Measurements from ENCODE around the gene GLG1.

The GLG1 gene

GRCh38 chr16:74611721-74612120 lies 4.8 kb upstream of the GLG1 start:
- DNase-seq (ENCODE audit: extremely low read depth in 1 of 2, low read depth in 1 of 2) = no peak

- peak; percentile 24 to 30 for DNase-seq (ENCODE audit: extremely low read depth in 1 of 2, low read depth in 1 of 2)
These were observed 2.0 kb upstream of the GLG1 start for GRCh38 chr16:74608944-74609343.

DNA sequence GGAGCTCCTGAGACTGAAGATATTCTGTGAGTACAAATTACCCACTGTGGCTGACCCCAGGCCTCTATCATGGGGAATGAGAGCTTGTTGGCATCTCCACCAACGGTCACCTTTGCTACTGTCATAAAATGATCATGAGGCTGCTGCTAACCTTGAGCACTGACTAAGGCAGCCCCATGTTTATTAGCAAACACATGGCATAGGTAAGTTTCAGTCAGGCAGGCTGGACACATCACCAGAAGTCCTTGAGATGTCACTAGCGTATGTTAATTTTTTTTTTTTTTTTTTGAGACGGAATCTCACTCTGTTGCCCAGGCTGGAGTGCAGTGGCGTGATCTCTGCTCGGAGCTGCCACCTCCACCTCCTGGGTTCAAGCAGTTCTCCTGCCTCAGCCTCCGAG lies 1.5 kb upstream of the GLG1 start:
- no peak for DNase-seq (ENCODE audit: extremely low read depth in 1 of 2, low read depth in 1 of 2)

GRCh38 chr16:74607962-74608356 lies 1.0 kb upstream of the GLG1 start:
- no peak for DNase-seq (ENCODE audit: extremely low read depth in 1 of 2, low read depth in 1 of 2)

DNA sequence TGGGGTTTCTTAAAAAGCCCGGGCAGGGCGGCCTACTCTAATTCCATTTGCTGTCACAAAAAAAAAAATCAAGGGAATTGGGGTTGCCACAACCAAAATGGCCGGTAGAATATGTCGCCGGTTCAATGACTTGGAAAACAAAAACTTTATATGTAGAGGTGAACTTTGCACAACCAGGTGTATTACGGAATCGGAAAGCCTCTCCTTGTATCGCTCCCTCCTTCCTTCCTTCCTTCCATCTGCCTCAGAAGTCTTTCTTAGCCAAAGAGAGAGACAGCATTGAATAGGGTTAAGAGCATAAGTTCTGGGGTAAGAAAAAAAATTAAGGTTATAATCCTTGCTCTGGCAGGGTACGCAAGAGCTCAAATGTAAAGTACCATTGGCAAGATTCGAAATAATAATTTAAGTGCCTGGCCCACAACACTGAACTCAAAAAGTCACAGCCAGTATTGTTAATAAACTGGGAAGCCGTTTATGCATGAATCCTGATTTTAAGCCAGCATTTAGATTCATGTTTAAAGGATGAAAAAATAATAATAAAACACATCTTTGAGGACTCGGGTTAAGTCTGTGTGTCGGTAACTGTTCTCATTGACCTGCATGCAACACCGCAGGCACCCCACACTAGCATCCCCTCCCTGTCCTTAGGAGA lies 522 bp upstream of the GLG1 start:
- no peak for DNase-seq (ENCODE audit: extremely low read depth in 1 of 2, low read depth in 1 of 2)

- DNase-seq (ENCODE audit: extremely low read depth in 1 of 2, low read depth in 1 of 2) = no peak
These were observed 981 bp downstream of the GLG1 start for GRCh38 chr16:74605746-74606520.

DNA sequence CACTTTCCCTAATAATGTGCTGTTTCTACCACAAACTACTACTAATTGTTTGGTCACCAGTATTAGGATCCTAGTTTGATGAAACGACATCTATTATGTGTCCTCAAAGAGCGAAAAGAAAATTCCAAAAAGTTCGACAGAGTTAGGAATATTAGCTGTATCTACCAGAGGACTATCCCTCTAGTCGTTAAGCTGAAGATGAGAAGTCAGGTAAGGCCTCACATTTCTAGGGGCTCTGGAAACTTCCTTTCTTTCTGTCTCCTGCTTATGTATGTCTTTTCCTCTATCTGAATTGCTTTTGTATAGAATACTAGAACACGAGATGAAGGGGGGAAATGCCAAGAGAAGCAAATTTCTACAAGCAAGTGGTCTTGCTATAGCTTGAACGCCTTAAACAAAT lies 1.6 kb downstream of the GLG1 start:
- no peak for DNase-seq (ENCODE audit: extremely low read depth in 1 of 2, low read depth in 1 of 2)

DNA sequence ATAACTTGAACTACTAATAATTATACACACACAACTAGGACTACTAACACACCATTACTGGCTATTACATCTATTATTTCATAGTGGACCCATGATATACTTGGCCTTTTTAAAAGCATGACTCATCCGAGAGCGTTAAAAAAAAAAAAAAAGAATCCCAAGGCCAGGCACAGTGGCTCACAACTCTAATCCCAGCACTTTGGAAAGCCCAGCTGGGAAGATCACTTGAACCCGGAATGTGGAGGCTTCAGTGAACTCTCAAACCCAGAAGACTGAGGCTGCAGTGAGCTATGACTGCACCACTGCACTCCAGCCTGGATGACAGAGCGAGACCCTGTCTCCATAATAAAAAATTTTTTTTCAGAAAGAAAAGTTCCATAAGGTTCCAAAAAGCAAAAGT lies 3.1 kb downstream of the GLG1 start:
- no peak for DNase-seq (ENCODE audit: extremely low read depth in 1 of 2, low read depth in 1 of 2)

GRCh38 chr16:74601126-74601871 lies 5.6 kb downstream of the GLG1 start:
- peak; percentile 37 to 40 for DNase-seq (ENCODE audit: extremely low read depth in 1 of 2, low read depth in 1 of 2)

DNA sequence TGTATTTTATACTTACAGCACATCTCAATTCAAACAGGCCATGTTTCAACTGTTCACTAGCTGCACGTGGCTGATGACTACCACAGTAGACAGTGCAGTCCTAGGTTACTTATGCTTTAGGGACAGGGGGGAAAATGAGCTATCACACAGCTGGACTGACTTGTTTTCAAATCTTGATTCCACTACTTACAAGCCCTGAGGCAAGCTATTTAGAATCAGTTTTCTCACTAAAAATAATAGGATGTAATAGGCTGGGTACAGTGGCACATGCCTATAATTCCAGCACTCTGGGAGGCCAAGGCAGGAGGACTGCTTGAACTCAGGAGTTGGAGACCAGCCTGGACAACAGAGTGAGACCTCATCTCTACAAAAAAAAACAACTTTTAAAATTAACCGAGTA lies 10.3 kb downstream of the GLG1 start:
- no peak for DNase-seq (ENCODE audit: extremely low read depth in 1 of 2, low read depth in 1 of 2)

- no peak for DNase-seq (ENCODE audit: extremely low read depth in 1 of 2, low read depth in 1 of 2)
These were observed 14.1 kb downstream of the GLG1 start for GRCh38 chr16:74592847-74593246.

GRCh38 chr16:74591876-74592650 lies 14.9 kb downstream of the GLG1 start:
- DNase-seq (ENCODE audit: extremely low read depth in 1 of 2, low read depth in 1 of 2) = no peak

DNA sequence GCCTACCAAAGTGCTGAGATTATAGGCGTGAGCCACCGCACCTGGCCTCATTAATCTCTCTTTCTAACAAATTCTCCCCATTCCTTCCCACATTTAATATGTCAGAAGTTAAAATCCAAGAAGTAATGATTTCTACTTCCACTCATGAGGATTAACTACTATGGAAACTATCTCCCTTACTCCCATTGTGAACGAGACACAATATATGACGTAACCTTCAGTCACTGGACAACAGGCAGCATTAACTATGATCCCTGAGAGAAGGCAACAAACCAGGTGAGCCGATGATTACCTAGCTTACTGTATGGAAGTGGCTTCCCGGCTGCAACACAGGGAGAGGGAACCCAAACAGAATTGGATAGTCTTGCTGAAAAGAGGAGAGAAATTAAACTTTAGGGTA lies 20.0 kb downstream of the GLG1 start:
- no peak for DNase-seq (ENCODE audit: extremely low read depth in 1 of 2, low read depth in 1 of 2)

DNA sequence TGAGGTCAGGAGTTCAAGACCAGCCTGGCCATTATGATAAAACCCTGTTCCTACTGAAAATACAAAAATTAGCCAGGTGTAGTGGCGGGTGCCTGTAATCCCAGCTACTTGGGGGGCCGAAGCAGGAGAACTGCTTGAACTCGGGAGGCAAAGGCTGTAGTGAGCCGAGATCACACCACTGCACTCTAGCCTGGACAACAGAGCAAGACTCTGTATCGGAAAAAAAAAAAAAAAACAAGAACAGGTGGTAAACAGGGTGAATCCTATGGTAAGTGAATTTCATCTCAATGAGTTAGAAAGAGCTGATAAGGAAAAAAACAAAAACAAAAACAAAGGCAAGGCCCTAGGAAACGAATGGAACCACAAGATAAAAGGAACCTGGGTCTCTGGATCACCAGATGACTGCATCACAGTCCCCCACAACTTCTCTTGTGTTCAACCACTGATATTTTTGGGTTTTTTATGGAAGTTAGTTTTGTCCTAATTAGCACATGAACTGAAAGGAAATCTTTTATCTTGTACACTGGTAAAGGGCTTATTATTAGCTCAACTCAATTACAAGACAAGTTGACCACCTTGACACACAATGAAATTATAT lies 21.0 kb downstream of the GLG1 start:
- no peak for DNase-seq (ENCODE audit: extremely low read depth in 1 of 2, low read depth in 1 of 2)

GRCh38 chr16:74583926-74584666 lies 22.8 kb downstream of the GLG1 start:
- DNase-seq (ENCODE audit: extremely low read depth in 1 of 2, low read depth in 1 of 2) = no peak

GRCh38 chr16:74582970-74583369 lies 23.9 kb downstream of the GLG1 start:
- DNase-seq (ENCODE audit: extremely low read depth in 1 of 2, low read depth in 1 of 2) = no peak

DNA sequence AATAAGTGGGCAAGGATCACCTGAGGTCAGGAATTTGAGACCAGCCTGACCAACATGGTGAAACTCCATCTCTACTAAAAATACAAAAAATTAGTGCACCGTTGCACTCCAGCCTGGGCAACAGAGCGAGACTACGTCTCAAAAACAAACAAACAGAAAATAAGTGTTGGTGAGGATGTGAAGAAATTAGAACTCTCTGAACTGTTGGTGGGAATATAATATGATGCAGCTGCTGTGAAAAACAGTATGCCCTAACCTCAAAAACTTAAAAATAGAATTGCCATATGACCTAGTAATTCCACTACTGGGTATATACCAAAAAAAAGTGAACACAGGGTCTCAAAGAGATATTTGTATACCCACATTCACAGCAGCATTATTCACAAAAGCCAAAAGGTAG lies 26.1 kb downstream of the GLG1 start:
- DNase-seq (ENCODE audit: extremely low read depth in 1 of 2, low read depth in 1 of 2) = no peak

DNA sequence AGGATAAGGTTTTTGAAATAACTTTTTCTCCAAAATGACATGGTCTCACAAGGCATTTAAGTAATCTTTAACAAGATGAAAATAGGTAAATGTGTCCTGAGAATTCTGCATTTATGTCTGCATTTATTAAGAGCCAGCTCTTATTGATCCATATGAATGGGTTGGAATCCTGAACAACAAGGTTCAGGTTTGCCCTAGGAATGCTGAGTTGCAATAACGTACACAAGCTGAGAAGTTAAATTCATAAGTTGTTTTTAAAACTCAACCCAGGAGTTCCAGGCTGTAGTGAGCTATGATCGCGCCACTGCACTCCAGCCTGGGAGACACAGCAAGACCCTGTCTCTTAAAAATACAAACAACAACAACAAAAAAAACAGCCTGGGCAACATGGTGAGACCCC lies 28.1 kb downstream of the GLG1 start:
- no peak for DNase-seq (ENCODE audit: extremely low read depth in 1 of 2, low read depth in 1 of 2)

- no peak for DNase-seq (ENCODE audit: extremely low read depth in 1 of 2, low read depth in 1 of 2)
These were observed 28.5 kb downstream of the GLG1 start for GRCh38 chr16:74578433-74578832.

GRCh38 chr16:74577882-74578366 lies 29.0 kb downstream of the GLG1 start:
- no peak for DNase-seq (ENCODE audit: extremely low read depth in 1 of 2, low read depth in 1 of 2)
